IPS-20b (cell line): ENCODE measurements around the gene GALR2.

Experiments
- H3K27ac ChIP-seq: one replicate; pipeline ENCODE4 v1.5.1; 2013; ENCODE audit warnings: low read length
- H3K27me3 ChIP-seq: 2 replicates; pipeline ENCODE4 v1.6.1; 2013; ENCODE audit warnings: mild to moderate bottlenecking, low read length, inconsistent platforms; ENCODE audit not compliant: insufficient read depth
- H3K36me3 ChIP-seq: 2 replicates; pipeline ENCODE4 v1.6.1; 2013; ENCODE audit warnings: low read depth, mild to moderate bottlenecking, inconsistent platforms, low read length, moderate library complexity; ENCODE audit not compliant: insufficient read depth
- H3K4me1 ChIP-seq: 2 replicates; pipeline ENCODE4 v1.6.1; 2013; ENCODE audit warnings: mild to moderate bottlenecking, control low read depth, inconsistent platforms, low read length, moderate library complexity; ENCODE audit not compliant: insufficient read depth
- H3K4me3 ChIP-seq: 2 replicates; pipeline ENCODE4 v1.5.1; 2013; ENCODE audit warnings: mild to moderate bottlenecking, low read length, inconsistent platforms
- H3K9ac ChIP-seq: 2 replicates; pipeline ENCODE4 v1.6.1; 2013; ENCODE audit warnings: low read depth, mild to moderate bottlenecking, inconsistent platforms, low read length, moderate library complexity
- H3K9me3 ChIP-seq: 2 replicates; pipeline ENCODE4 v1.6.1; 2013; ENCODE audit warnings: mild to moderate bottlenecking, low read depth, low read length, inconsistent platforms; ENCODE audit not compliant: insufficient read depth

GALR2 gene

GRCh38 chr17:76106703-76107102, 32.1 kb downstream of the GALR2 start:
- no peak overlapping the region; the same call in 1 of the 2 replicates for H3K9ac ChIP-seq
- H3K36me3 ChIP-seq, result peaks cover 6% of the 10 kb centered on the region; the same call in 1 of the 2 replicates
- no peak overlapping the region for H3K27ac ChIP-seq
- H3K9me3 ChIP-seq, result no peaks in the 10 kb centered on the region
- H3K27me3 ChIP-seq, result no peaks in the 10 kb centered on the region
- peaks cover 14% of the 10 kb centered on the region for H3K4me1 ChIP-seq
- H3K4me3 ChIP-seq, result no peak overlapping the region

- Histone ChIP-seq H3K36me3 (no peaks in the 10 kb centered on the region), H3K9ac (no peak overlapping the region), H3K27me3 (no peaks in the 10 kb centered on the region), H3K4me3 (no peak overlapping the region), H3K4me1 (peaks cover 14% of the 10 kb centered on the region), H3K9me3 (no peaks in the 10 kb centered on the region), H3K27ac (no peak overlapping the region)
Measured at GRCh38 chr17:76107509-76107908, 32.9 kb downstream of the GALR2 start.

GRCh38 chr17:76111956-76112355, 37.4 kb downstream of the GALR2 start:
- no peaks in the 10 kb centered on the region for H3K9me3 ChIP-seq
- H3K9ac ChIP-seq, result no peak overlapping the region
- no peaks in the 10 kb centered on the region for H3K4me1 ChIP-seq
- no peak overlapping the region for H3K27ac ChIP-seq
- no peaks in the 10 kb centered on the region for H3K36me3 ChIP-seq
- no peaks in the 10 kb centered on the region for H3K27me3 ChIP-seq
- H3K4me3 ChIP-seq, result no peak overlapping the region

- Histone ChIP-seq H3K27ac (no peak overlapping the region), H3K4me3 (no peak overlapping the region), H3K4me1 (peaks cover 1% of the 10 kb centered on the region; the same call in 1 of the 2 replicates), H3K9ac (no peak overlapping the region), H3K36me3 (no peaks in the 10 kb centered on the region), H3K27me3 (0 out of 2 replicates have a peak, but pooled peaks cover 2% of the 10 kb centered on the region), H3K9me3 (no peaks in the 10 kb centered on the region)
Measured at GRCh38 chr17:76115138-76115754, 40.7 kb downstream of the GALR2 start.

- no peak overlapping the region for H3K4me3 ChIP-seq
- H3K27me3 ChIP-seq, result peaks cover 14% of the 10 kb centered on the region
- H3K9me3 ChIP-seq, result no peaks in the 10 kb centered on the region
- no peaks in the 10 kb centered on the region for H3K36me3 ChIP-seq
- no peak overlapping the region for H3K27ac ChIP-seq
- H3K4me1 ChIP-seq, result peaks cover 7% of the 10 kb centered on the region; the same call in 1 of the 2 replicates
- H3K9ac ChIP-seq, result no peak overlapping the region
Measured at GRCh38 chr17:76119409-76120371, 45.1 kb downstream of the GALR2 start.

- H3K36me3 ChIP-seq, result no peaks in the 10 kb centered on the region
- H3K4me1 ChIP-seq, result peaks cover 7% of the 10 kb centered on the region; the same call in 1 of the 2 replicates
- H3K4me3 ChIP-seq, result no peak overlapping the region
- H3K9ac ChIP-seq, result no peak overlapping the region
- H3K27me3 ChIP-seq, result peaks cover 14% of the 10 kb centered on the region
- H3K9me3 ChIP-seq, result no peaks in the 10 kb centered on the region
- no peak overlapping the region for H3K27ac ChIP-seq
Measured at GRCh38 chr17:76120658-76121008, 46.1 kb downstream of the GALR2 start.

GRCh38 chr17:76121932-76122430, 47.4 kb downstream of the GALR2 start:
- H3K9ac ChIP-seq, result peak overlapping the region; percentile 51; the same call in 1 of the 2 replicates
- H3K27ac ChIP-seq, result no peak overlapping the region
- peak overlapping the region; percentile 53; the same call in 1 of the 2 replicates for H3K4me3 ChIP-seq

GRCh38 chr17:76122431-76123190, 48.0 kb downstream of the GALR2 start:
- peak overlapping the region; percentile 53; the same call in 1 of the 2 replicates for H3K4me3 ChIP-seq
- no peak overlapping the region for H3K27ac ChIP-seq
- no peaks in the 10 kb centered on the region for H3K36me3 ChIP-seq
- peaks cover 7% of the 10 kb centered on the region; the same call in 1 of the 2 replicates for H3K4me1 ChIP-seq
- peaks cover 14% of the 10 kb centered on the region for H3K27me3 ChIP-seq
- no peaks in the 10 kb centered on the region for H3K9me3 ChIP-seq
- peak overlapping the region; percentile 51; the same call in 1 of the 2 replicates for H3K9ac ChIP-seq

More at GRCh38 chr17:76121932-76122430, 47.4 kb downstream of the GALR2 start:
- no peaks in the 10 kb centered on the region for H3K9me3 ChIP-seq
- H3K4me1 ChIP-seq, result peaks cover 7% of the 10 kb centered on the region; the same call in 1 of the 2 replicates
- no peaks in the 10 kb centered on the region for H3K36me3 ChIP-seq
- peaks cover 14% of the 10 kb centered on the region for H3K27me3 ChIP-seq

- peaks cover 14% of the 10 kb centered on the region for H3K27me3 ChIP-seq
- no peaks in the 10 kb centered on the region for H3K36me3 ChIP-seq
- no peak overlapping the region for H3K9ac ChIP-seq
- no peaks in the 10 kb centered on the region for H3K9me3 ChIP-seq
- H3K27ac ChIP-seq, result no peak overlapping the region
- peaks cover 7% of the 10 kb centered on the region; the same call in 1 of the 2 replicates for H3K4me1 ChIP-seq
- no peak overlapping the region for H3K4me3 ChIP-seq
Measured at GRCh38 chr17:76123191-76123499, 48.6 kb downstream of the GALR2 start.

- no peaks in the 10 kb centered on the region for H3K36me3 ChIP-seq
- no peak overlapping the region for H3K9ac ChIP-seq
- no peaks in the 10 kb centered on the region for H3K9me3 ChIP-seq
- no peak overlapping the region for H3K27ac ChIP-seq
- H3K4me3 ChIP-seq, result no peak overlapping the region
- H3K4me1 ChIP-seq, result peaks cover 7% of the 10 kb centered on the region; the same call in 1 of the 2 replicates
- peaks cover 14% of the 10 kb centered on the region for H3K27me3 ChIP-seq
Measured at GRCh38 chr17:76123749-76124581, 49.4 kb downstream of the GALR2 start.
